Choroid plexus epithelial cell (primary cell): ENCODE data around the gene HPCAL4.

ENCODE experiments used
- DNase-seq: peaks from one replicate; pipeline ENCODE4 v3.0.0-alpha.2; 2010; ENCODE audit warnings: low read depth
- H3K4me3 ChIP-seq: 2 replicates; pipeline ENCODE4 v1.5.1; 2011; ENCODE audit warnings: low read depth, mild to moderate bottlenecking, control low read depth, low read length, moderate library complexity
- CTCF ChIP-seq: conservative IDR thresholded peaks from 2 replicates; pipeline ENCODE4 v1.5.1; 2011; ENCODE audit warnings: low read depth, mild to moderate bottlenecking, control low read depth, inconsistent platforms, low read length, moderate library complexity

HPCAL4 gene

DNA sequence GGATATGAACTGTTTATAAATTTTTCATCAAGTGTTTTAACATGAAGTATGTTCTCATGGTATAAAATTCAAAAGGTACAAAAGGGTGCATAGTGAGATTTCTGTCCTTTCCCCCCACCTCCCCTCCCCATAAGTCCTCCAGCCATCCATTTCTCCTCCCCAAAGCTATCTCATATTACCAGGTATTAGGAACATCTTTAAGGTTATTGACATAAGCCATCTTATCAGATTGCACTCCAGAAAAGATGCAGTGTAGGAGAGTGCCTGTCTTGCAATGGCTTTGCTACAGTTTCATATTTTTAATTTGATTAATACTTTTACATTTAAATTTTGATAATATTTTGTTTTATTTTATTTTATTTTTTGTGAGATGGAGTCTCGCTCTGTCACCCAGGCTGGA lies 13.5 kb upstream of the HPCAL4 start:
- no peak for DNase-seq
- H3K4me3 ChIP-seq, result no peak overlapping the region
- TF ChIP-seq CTCF, result no peak

- peak; percentile 91 for DNase-seq
- H3K4me3 ChIP-seq, result peak overlapping the region; percentile 44
- no peak for TF ChIP-seq CTCF
These were observed 9.8 kb upstream of the HPCAL4 start for GRCh38 chr1:39701049-39701439.

- no peak overlapping the region for H3K4me3 ChIP-seq
- no peak for DNase-seq
These were observed 9.1 kb upstream of the HPCAL4 start for GRCh38 chr1:39700348-39700747.

DNA sequence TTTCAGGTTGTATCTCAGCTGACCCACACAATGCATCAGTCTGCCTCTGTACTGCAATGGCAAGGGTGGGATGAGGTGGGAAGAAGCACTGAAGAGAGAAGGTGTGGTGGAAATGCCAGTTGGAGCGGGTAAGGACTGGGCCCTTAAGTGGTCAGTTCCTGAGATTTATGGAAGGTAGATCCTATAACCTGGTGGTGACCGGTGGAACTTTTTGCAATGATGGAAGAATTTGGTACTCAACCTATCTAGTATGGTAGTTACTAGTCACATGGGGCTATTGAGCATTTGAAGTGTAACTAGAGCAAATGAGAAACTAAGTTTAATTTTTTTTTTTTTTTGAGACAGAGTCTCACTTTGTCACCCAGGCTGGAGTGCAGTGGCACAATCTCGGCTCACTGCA lies 8.2 kb upstream of the HPCAL4 start:
- no peak for DNase-seq
- no peak overlapping the region for H3K4me3 ChIP-seq
- no peak for TF ChIP-seq CTCF

More at GRCh38 chr1:39700348-39700747, 9.1 kb upstream of the HPCAL4 start:
- TF ChIP-seq CTCF, result no peak

DNA sequence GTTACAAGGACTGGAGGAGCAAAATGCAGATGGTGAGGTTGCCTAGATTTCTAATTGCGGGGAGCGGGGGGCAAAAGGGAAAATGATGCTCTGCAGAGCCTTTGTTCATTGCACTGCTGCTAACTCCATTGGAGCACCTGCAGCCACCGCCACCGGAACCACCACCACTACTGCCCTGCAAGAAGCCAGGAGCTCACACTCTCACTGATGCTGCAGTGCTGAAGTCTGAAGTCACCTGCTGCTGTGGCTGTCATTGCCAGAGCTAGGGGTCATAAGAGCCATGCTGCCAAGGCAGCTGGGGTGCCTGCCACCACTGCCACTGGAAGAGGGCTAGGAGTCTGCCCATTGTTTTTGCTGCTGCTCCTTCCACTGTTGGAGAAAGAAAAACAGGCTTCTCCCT lies 7.3 kb upstream of the HPCAL4 start:
- no peak for DNase-seq
- no peak overlapping the region for H3K4me3 ChIP-seq
- TF ChIP-seq CTCF, result no peak

DNA sequence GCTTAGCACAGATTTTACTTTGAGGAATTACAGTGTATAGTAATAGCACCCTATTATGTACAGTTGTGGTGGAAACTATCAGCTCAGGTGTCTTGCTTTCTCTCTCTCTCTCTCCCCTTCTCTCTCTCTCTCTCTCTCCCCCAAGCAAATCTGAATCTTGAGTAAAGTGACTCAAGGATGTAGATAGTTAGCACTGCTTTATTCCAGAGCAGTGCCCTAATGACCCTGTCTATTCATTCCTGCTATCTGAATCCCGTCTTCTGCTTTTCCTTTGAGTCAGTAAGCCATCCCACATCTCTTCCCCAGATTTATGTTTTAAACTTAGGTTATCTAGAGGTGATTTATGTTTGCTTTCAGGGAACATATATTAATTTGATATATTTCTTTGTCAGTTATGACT lies 5.2 kb upstream of the HPCAL4 start:
- TF ChIP-seq CTCF, result no peak
- no peak for DNase-seq
- H3K4me3 ChIP-seq, result no peak overlapping the region

- no peak for TF ChIP-seq CTCF
- no peak overlapping the region for H3K4me3 ChIP-seq
- DNase-seq, result no peak
These were observed 3.8 kb upstream of the HPCAL4 start for GRCh38 chr1:39695016-39695415.
